Measurements from ENCODE around the gene FUCA2. TPM values are rescaled to one million over a fixed set of nuclear protein-coding genes. Genes with fewer than 3 reads are reported as not detected.

The FUCA2 gene
- total RNA-seq, 2 donors from 2014 or later = 12.1 to 17.6 TPM

Other genes starting within 250 kb of the FUCA2 start
- gene ADAT2, start 61.0 kb downstream of the FUCA2 start, total RNA-seq = 10 to 100 TPM; 19.7 to 30.8 TPM
- 10 to 100 TPM in 1 of 2 donors, 1 to 10 TPM in 1; 8.3 to 50.0 TPM for gene PEX3, start 60.9 kb downstream of the FUCA2 start, total RNA-seq
- gene PHACTR2, start 166.2 kb upstream of the FUCA2 start, total RNA-seq = 10 to 100 TPM; 20.5 to 23.9 TPM